ENCODE measurements around the gene IFNAR1.
A peak's percentile ranks its signal among the peaks of the same experiment; 100 is the strongest.
"Not testable (repeated sequence)": the region's sequence is repeated elsewhere in the genome, so short reads cannot be mapped to it uniquely, and the experiment has no call there.

Gene IFNAR1

GRCh38 chr21:33348706-33349105, 23.9 kb downstream of the IFNAR1 start:
- DNase-seq (ENCODE audit: low read depth), result no peak

DNA sequence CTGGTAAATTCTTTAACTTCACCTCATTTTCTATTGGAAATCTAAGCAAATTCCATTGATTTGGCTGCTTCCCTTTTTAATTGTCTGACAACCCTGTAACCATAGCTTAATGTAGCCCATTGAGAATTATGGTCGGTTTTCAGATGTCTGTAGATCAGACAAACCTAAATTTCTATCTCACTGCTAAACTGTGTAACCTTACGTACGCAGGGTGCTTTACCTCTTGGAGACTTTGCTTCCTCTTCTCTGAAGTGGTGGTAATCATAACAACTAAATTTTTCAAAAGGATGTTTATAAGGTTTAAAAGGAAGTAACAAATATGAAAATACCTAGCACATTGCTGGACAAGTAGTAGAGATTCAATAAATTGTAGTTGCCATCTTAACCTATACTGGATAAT, 25.9 kb downstream of the IFNAR1 start:
- no peak for DNase-seq (ENCODE audit: low read depth)

- DNase-seq (ENCODE audit: low read depth), result no peak
These were observed 30.6 kb downstream of the IFNAR1 start for GRCh38 chr21:33355355-33355754.

- no peak for DNase-seq (ENCODE audit: low read depth)
These were observed 31.2 kb downstream of the IFNAR1 start for GRCh38 chr21:33355996-33356395.

DNA sequence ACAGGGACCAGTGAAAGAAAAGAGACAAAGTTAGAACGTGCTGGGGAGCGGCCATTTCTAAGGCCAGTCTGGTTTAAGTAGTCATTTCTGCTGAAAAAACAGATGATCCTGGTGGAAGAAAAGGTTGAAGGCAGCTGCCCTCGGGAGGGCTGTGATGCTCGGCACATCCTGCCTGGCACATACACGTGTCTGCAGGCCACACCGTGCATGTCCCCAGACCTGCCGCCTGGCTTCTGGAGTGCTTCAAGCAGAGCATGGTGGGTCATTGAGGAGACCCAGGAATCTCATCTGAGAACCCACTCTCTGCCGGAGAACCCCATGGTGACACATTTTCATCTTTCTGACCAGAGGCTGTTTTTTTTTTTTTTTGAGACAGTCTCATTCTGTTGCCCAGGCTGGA, 32.4 kb downstream of the IFNAR1 start:
- DNase-seq (ENCODE audit: low read depth), result no peak

GRCh38 chr21:33359446-33359845, 34.7 kb downstream of the IFNAR1 start:
- no peak for DNase-seq (ENCODE audit: low read depth)

GRCh38 chr21:33360281-33360680, 35.5 kb downstream of the IFNAR1 start:
- no peak for DNase-seq (ENCODE audit: low read depth)

DNA sequence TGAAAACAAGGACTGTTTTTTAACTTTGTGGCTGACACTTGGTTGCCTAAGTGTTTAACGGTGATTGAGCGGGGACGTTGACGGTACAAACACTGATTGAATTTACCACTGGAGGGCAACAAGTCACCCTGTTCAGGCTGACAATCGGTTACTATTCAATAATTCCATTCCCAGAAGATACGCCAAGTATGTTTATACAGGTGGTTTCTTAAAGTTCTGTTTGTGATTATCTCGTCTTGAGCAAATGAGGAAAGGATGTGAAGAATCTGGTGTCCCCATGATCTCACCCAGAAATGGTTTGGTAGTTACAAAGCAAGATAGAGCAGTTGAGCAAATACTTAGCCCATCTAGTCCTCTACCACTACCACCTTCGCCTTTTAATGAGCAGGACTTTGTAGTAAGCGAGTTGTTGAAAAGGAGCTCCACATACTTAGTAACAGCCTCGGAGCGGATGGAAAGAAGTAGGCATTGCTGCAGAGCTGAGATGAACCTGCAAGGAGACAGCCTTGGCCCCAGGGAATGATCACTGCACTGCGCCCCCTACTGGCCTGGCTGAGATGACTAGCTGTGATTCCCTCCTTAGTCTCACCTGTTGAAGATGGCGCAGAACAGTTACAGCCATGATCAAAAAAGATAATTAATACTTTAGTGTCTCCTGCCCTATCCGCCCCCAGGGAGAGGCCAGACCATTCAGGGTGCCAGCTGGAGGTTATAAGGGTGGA, 36.3 kb downstream of the IFNAR1 start:
- peak; percentile 83 for DNase-seq (ENCODE audit: low read depth)

- peak; percentile 20 for DNase-seq (ENCODE audit: low read depth)
These were observed 37.3 kb downstream of the IFNAR1 start for GRCh38 chr21:33362044-33362555.

GRCh38 chr21:33363911-33364609, 39.3 kb downstream of the IFNAR1 start:
- not testable (repeated sequence) for DNase-seq (ENCODE audit: low read depth)

- no peak for DNase-seq (ENCODE audit: low read depth)
These were observed 40.1 kb downstream of the IFNAR1 start for GRCh38 chr21:33364830-33365229.

GRCh38 chr21:33367309-33367973, 42.7 kb downstream of the IFNAR1 start:
- DNase-seq (ENCODE audit: low read depth), result no peak

DNA sequence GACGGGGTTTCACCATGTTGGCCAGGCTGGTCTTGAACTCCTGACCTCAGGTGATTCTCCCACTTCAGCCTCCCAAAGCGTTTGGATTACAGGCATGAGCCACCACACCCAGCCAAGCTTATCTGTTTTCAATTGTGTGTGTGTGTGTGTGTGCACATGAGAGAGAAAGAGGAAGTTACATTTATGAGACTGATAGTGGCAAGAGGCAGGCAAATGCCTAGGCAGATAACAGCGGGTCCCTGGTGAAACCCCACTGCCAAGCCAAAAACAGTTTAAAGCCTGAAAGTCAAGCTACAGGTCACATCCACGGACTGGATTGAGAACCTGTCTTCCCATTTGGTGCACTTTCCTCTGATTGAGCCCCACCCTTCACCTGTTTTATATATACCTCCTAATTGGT, 43.4 kb downstream of the IFNAR1 start:
- DNase-seq (ENCODE audit: low read depth), result no peak

DNA sequence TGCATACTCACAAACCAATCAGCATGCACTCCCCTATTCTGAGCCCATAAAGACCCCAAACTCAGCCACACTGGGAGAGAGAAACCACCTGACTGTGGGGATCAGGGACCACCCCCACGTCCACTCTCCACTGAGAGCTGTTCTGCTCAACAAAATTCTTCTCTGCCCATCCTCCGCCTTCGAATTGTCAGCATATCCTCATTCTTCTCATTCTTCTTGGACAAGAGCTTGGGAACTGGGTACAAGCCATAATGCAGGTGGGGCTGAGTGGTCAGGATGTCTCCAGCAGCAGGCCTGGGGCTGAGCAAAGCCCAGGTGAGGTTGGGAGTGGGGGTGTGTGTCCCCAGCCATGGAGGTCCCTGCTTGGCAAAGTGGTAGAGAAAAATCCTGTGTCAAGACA, 43.8 kb downstream of the IFNAR1 start:
- no peak for DNase-seq (ENCODE audit: low read depth)

- DNase-seq (ENCODE audit: low read depth), result no peak
These were observed 44.8 kb downstream of the IFNAR1 start for GRCh38 chr21:33369586-33369985.

DNA sequence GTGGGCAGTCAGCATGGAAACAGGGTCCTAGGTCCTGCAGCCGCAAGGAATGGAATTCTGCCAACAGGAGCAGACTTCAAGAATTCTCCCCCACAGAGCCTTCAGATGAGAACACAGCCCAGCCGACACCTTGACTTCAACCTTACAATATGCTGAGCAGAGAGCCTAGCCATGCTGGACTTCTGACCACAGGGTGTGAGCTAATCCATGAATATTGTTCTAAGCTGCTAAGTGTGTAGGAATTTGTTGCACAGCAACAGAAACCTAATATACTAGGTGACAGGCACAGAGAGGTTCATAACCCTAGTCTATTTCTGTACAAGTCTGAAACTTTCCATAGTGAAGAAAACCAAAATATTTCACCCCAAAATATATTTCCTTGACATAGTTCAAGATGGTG, 45.5 kb downstream of the IFNAR1 start:
- DNase-seq (ENCODE audit: low read depth), result no peak

DNA sequence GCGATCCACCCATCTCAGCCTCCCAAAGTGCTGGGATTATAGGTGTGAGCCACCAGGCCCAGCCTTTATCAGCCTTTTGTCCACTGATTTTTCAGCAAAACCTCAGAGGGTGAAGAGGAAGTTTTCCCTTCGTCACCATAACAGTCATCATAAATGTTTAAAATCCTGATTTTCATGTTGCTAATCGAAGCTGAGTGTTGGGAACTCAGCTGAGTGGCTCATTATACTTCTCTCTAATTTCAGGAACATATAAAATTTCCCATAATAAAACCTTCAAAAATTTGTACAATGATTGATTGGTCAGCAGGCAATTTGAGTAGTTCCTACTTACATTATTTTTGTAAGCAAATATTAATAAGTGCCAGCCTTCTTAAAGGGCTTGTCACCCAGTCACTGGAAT, 46.6 kb downstream of the IFNAR1 start:
- no peak for DNase-seq (ENCODE audit: low read depth)

DNA sequence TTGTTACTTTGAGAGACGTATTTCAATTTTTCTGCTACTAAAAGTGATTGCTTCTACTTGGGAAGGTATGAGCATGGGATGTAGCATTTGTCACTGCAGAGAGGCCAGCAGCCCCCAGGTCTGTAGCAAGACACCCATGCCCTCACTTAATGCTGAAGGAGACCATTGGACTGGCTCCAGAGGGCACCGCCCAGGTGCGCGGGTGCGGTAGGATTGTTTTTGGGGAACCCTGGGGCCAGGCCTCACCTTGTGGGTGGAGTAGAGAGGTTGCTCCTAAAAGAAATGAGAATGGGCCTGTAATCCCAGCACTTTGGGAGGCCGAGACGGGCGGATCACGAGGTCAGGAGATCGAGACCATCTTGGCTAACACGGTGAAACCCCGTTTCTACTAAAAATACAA, 47.8 kb downstream of the IFNAR1 start:
- no peak for DNase-seq (ENCODE audit: low read depth)

DNA sequence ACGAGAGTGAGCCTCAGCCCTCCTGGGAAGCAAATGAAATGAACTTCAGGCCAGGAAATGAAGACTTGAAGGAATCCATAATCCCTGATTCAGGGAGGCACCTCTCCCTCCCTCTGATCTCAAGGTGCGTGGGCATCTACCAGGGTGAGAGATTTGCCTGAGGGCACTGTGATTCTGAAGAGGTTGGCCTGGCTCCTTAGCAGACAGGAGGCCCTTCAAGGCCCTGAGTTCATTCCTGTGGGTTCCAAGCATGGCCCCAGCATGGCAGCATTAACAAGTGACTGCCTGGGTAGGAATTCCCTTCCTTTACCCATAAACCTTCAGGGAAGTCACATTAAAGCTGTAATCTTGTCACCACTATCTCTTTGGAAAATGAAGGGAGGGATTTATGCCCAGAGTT, 48.7 kb downstream of the IFNAR1 start:
- DNase-seq (ENCODE audit: low read depth), result no peak

DNA sequence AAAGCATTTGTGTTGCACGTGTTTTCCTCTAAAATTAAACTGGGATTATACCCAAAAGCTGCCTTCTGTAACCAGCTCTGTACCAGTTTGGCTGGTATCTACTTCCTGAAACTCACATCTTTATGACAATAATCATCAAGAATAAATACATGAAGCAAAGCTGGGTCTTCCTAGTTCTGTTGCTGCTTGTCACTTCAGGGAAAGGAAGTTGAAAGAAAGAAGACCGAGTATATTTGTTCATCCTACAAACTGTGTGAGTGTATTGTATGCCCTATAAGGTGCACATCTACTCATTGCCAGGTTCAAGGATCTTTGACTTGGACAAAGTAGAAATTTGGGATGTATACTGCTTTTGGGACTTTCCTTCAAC, 49.3 kb downstream of the IFNAR1 start:
- no peak for DNase-seq (ENCODE audit: low read depth)

DNA sequence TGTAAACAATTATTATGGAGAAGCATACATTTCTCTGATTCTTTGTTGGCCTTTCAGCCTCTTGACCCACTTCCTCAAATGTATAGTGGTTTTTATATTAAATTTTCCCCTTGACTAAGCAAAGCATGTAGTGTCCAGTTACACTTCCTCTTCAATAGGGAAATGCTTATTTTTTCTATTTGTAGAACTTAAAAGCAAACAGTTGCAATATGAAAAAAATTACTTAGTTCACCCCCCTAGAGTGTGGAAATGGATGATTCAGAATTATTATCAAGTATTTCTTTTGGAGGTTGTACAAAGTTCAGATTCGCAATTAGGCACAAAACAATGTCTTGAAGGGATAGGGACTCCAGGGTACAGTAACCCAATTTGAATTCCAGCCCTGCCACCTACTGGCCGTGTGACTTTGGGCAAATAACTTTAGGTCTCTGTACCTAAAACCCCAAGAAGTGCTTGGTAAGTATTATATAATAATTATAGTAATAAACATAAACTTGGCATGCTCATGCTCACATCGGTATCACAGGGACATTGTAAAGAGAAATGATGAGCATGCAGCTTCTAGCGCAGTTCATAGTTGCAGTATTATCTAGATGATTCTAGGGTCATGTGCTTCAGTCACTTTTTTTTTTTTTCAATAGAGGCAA, 49.8 kb downstream of the IFNAR1 start:
- DNase-seq (ENCODE audit: low read depth), result peak; percentile 27

- no peak for DNase-seq (ENCODE audit: low read depth)
These were observed 50.4 kb downstream of the IFNAR1 start for GRCh38 chr21:33375101-33375644.

Measured in activated T-helper 9 cell treated with anti-CD3 and anti-CD28 coated beads, Interleukin-2, amount 50 U/mL, for 16 hours (primary cell).